GM18951 (cell line): ENCODE results near the gene MACROD1.

Source experiments
- POLR2A ChIP-seq: IDR thresholded peaks from 4 replicates; pipeline ENCODE4 v1.6.1; 2011; ENCODE audit warnings: mild to moderate bottlenecking; ENCODE audit not compliant: insufficient read length, insufficient read depth; ENCODE audit errors: extremely low read depth
- in situ Hi-C: fragments of 300-500 bp; cut with MboI; formaldehyde crosslinking; loops from one replicate; pipeline ENCODE4 v1.12.0; 2022; ENCODE audit warnings: low sequenced_read_pairs, mixed read lengths, inconsistent platforms; ENCODE audit not compliant: unreplicated experiment

The MACROD1 gene

DNA sequence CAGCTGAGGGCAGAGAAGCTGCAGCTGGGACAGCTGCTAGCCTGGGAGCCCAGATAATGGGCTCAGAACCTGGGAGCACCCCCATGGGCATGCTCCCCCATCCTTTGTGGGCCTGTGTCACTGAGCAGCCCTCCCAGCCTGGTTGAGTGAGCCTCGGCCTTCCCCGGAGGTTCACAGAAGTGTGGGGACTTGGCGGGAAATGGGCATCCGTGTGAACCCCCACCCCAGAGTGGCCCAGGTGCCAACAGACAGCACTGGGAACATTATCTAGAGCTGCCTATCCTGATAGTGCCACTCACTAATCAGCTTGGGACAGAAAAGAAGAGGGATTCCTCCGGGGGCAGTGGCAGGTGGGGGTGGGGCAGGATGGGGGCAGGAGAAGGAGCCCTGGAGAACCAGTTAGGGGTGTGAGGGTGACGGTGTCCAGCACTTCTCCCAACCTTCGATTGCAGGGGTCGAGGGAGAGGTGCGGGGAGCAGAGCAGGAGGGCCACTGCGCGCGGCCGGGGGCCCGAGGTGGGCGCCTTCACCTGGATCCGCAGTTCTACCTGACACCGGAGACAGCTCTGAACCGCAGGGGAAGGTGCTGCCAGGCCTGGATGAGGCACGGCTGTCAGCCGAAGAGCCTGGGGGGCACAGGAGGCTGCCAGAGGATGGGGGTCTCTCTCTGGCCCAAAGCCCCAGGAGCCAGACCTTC is 97.1 kb downstream of the MACROD1 start:
- no peak for TF ChIP-seq POLR2A

DNA sequence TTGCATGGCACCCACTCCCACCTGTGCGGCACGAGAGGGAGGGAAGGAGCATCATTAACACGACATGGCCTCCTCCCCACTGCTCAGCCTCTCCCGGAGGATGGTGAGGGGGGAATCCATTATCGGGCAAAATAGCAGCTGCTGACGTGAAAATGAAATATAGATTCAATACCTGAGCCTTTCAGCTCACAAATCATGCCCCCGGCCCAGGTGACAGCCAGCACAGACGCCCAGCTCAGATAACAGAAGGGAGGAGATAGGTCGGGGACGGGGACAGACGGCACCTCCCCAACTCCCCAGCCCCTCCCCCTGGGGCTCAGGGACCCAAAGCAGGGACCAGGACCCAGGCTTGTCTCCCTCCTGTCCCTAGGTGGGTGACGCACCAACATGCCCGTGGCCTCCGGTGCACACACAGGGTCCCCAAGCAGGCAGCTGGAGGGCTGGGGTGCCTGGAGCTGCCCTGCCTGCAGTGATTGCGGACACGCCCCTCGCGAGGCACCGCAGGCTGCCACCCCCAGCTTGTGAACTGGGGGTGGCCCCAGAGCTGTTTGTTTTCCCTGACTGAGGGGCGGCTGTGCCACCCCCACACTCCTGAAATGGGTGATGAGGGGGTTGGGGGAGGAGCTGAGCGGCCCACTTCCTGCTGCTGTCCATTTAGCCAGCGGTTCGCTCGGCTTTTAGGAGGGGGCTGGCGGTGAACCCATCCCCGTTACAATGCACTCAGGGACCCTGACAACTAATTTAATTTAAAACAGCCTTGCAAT is 98.5 kb downstream of the MACROD1 start:
- in situ Hi-C loops: no loop called here
- no peak for TF ChIP-seq POLR2A

More for the DNA sequence above, 97.1 kb downstream of the MACROD1 start:
- in situ Hi-C loops: no loop called here

DNA sequence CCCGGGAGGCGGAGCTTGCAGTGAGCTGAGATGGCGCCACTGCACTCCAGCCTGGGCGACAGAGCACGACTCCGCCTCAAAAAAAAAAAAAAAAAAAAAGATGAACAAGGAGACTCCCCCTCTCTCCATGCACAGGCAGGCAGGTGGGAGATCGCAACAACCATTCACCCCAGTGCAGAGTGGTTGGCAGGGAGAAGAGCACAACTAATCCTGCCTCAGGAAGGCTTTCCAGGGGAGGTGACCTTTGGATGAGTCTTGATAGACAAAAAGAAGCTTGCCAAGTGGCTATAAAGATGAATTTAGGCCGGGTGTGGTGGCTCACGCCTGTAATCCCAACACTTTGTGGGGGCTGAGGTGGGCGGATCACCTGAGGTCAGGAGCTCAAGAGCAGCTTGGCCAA is 100.2 kb downstream of the MACROD1 start:
- in situ Hi-C loops: no loop called here
- no peak for TF ChIP-seq POLR2A

DNA sequence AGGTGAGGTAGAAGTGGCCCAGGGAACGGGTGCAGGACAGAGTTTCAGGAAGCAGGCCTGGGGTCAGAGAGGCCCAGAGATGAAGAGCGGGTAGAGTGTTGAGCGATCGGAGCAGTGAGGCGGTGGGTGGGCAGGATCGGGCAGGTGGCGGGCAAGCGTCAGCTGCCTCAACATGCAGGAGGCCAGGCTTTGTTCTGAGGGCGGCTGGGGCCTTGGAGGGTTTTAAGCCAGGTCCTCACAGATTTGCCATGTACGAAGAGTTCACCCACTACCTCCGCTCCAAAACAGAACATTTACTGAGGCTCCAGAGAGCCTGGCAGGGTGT is 100.8 kb downstream of the MACROD1 start:
- TF ChIP-seq POLR2A: no peak
- in situ Hi-C loops: no loop called here

- no peak for TF ChIP-seq POLR2A
- in situ Hi-C loops: no loop called here
Measured at GRCh38 chr11:64064374-64065140, 101.4 kb downstream of the MACROD1 start.

DNA sequence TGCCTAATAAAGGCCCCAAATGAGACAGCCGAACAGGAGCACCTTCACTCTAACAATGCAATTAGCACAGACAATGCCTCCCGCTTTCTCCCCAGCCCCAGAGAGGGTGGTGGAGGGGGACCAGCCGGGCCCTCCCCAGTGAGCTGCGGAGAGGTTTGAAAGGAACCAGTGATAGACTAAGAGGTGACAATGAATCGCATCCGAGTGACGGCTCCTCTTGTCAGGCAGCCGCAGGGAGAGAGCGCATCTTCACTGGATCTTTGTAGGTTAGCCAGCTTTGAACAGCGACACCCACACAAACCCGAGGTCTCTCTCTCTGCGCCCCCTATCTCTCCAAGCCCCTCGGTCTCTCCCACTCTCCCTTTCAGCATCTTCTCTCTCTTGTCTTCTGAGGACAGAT is 102.1 kb downstream of the MACROD1 start:
- in situ Hi-C loops: no loop called here
- no peak for TF ChIP-seq POLR2A

- in situ Hi-C loops: no loop called here
- TF ChIP-seq POLR2A: no peak
Measured at GRCh38 chr11:64062185-64063039, 103.5 kb downstream of the MACROD1 start.

- no peak for TF ChIP-seq POLR2A
- in situ Hi-C loops: no loop called here
Measured at GRCh38 chr11:64060861-64061444, 105.0 kb downstream of the MACROD1 start.

DNA sequence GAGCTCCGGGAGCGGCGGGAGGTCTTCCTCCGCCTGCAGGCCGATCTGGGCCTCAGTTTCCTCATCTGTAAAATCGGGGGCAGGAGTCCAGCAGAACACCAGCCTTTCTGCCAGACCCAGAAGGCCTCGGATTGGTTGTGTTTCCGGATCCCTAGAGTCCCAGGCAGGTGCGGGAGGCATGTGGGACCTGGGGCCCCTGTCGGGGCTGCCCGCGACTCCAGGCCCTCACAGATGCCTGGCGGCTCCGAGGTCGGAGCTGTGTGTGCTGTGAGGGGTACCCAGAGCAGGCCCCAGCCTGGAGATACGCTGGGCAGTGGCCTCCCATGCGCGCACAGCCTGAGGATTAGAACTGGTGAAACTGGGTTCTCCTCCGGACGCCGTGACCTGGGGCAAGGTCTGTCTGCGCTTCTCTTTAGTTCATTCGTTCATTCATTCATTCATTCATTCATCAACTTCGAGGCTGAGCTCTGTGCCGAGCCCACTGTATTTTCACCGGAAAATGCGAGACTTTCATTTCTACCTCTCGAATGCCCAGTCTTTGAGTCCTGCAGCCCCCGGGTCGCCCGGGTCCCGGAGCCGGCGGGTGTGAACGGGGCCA is 105.6 kb downstream of the MACROD1 start:
- no peak for TF ChIP-seq POLR2A
- in situ Hi-C loops: no loop called here

GRCh38 chr11:64059339-64060140 is 106.4 kb downstream of the MACROD1 start:
- in situ Hi-C loops: no loop called here
- TF ChIP-seq POLR2A: no peak

DNA sequence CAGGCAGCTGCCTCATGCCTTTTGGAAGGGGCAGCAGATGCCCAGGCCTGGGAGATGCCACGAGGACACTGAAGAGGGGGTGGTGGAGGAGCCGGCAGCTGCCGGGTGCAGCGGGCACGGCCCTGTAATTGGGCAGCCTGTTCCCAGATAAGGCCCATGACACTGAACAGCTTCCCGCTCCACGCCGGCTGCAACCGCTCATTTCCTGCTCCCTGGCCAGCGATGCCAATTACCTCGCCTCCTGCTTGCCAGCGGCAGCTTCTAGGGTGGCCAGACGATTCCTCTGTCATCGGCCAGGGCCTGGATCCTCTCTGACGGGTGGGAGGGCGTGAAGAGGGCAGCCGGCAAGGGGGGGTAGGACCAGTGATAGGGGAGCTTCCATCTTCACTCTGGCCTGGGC is 107.4 kb downstream of the MACROD1 start:
- in situ Hi-C loops: no loop called here
- TF ChIP-seq POLR2A: no peak
